Duodenal mucosa (tissue), 2 donors: ENCODE data around the gene KBTBD8.

Experiments
- H3K27ac ChIP-seq: one replicate; pipeline ENCODE4 v1.7.0; 2013; ENCODE audit warnings: low read depth, low read length
- H3K27me3 ChIP-seq, 2 donors: one replicate each; pipeline ENCODE4 v1.7.0; 2013; ENCODE audit warnings: low read length in 2 of 2, control low read depth in 1 of 2; ENCODE audit not compliant: insufficient read depth in 2 of 2, control insufficient read depth in 1 of 2
- H3K36me3 ChIP-seq, 2 donors: one replicate each; pipeline ENCODE4 v1.7.0; 2013; ENCODE audit warnings: low read length in 2 of 2, control low read depth in 1 of 2; ENCODE audit not compliant: insufficient read depth in 2 of 2, control insufficient read depth in 1 of 2
- H3K4me1 ChIP-seq, 2 donors: one replicate each; pipeline ENCODE4 v1.7.0; 2013; ENCODE audit warnings: low read length in 2 of 2, control low read depth in 1 of 2; ENCODE audit not compliant: insufficient read depth in 2 of 2, control insufficient read depth in 1 of 2
- H3K4me3 ChIP-seq, 2 donors: one replicate each; pipeline ENCODE4 v1.7.0; 2013; ENCODE audit warnings: low read length in 2 of 2, low read depth in 1 of 2
- H3K9ac ChIP-seq, 2 donors: one replicate each; pipeline ENCODE4 v1.7.0; 2013; ENCODE audit warnings: low read length in 2 of 2, low read depth in 1 of 2
- H3K9me3 ChIP-seq, 2 donors: one replicate each; pipeline ENCODE4 v1.7.0; 2013; ENCODE audit warnings: low read length in 2 of 2, control low read depth in 1 of 2; ENCODE audit not compliant: control insufficient read depth in 1 of 2

KBTBD8 gene

DNA sequence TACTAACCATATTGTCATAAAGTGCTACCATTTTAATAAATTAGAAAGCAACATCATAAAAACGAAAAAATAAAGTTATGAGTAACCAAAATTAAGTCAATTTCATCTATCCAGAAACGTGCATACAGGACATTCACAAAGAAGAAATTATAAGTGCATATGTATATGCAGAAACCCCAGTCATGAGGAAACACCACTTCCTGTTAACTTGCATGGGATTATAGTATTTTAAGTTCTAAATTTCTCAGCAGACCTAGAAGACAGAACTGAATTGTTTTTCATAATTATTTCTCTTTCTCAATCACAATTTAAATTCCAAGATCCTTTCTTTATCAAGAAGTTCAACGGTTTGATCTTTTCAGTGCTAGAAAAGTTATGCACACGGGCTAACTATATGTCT lies 1.4 kb upstream of the KBTBD8 start:
- no peak overlapping the region for H3K27ac ChIP-seq
- no peak overlapping the region for H3K4me3 ChIP-seq
- no peaks in the 10 kb centered on the region for H3K9me3 ChIP-seq
- no peaks in the 10 kb centered on the region for H3K36me3 ChIP-seq
- H3K27me3 ChIP-seq: peaks cover 0 to 8% of the 10 kb centered on the region in 2 donors
- no peak overlapping the region for H3K9ac ChIP-seq
- peaks cover 5 to 16% of the 10 kb centered on the region in 2 donors for H3K4me1 ChIP-seq

DNA sequence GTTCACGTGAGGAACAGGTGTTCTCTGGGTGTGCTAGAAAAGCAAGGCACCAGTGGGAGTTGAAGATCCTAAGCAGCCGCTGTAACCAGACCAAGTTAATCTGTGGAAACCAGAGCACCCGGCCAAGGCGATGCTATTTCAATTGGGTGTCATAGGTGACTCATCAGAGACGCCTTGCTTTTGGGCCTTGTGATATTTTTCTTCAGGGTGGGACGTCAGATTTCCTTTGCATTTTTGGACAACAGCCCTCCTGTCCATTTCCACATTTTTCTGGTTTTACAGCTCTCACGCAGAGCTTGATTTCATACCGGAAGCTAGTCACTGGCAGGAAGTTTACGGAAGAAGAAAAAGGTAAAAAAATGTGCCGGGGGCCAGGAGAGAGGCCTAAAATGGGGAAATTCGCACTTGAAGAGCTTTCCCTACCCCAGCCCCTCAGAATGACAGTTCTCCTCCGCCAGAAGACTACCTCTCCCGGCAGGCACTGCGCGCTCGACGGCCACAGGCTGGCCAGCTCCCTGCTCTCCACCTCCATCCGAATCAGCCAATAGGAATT lies 471 bp upstream of the KBTBD8 start:
- Histone ChIP-seq H3K4me3 (peak overlapping the region; percentile 71 to 84), H3K27me3 (peaks cover 0 to 8% of the 10 kb centered on the region in 2 donors), H3K27ac (no peak overlapping the region), H3K9ac (no peak overlapping the region), H3K4me1 (peaks cover 5 to 16% of the 10 kb centered on the region in 2 donors), H3K9me3 (no peaks in the 10 kb centered on the region), H3K36me3 (no peaks in the 10 kb centered on the region)

DNA sequence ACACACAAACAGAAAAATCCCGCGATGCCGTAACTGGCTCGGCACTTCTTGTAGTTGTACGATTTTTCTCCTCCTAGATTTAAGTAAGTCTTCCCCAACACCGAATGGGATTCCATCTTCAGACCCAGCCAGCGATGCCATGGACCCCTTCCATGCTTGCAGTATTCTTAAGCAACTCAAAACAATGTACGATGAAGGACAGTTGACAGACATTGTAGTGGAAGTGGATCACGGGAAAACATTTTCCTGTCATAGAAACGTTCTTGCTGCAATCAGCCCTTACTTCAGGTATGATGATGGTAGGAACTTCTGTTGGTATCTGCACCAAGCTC lies 763 bp downstream of the KBTBD8 start:
- Histone ChIP-seq H3K9ac (peak overlapping the region; percentile 55 to 67), H3K27ac (no peak overlapping the region), H3K4me1 (peaks cover 5 to 16% of the 10 kb centered on the region in 2 donors), H3K9me3 (no peaks in the 10 kb centered on the region), H3K36me3 (peaks cover 0 to 3% of the 10 kb centered on the region in 2 donors), H3K4me3 (peak overlapping the region; percentile 78 to 84), H3K27me3 (peaks cover 0 to 8% of the 10 kb centered on the region in 2 donors)

DNA sequence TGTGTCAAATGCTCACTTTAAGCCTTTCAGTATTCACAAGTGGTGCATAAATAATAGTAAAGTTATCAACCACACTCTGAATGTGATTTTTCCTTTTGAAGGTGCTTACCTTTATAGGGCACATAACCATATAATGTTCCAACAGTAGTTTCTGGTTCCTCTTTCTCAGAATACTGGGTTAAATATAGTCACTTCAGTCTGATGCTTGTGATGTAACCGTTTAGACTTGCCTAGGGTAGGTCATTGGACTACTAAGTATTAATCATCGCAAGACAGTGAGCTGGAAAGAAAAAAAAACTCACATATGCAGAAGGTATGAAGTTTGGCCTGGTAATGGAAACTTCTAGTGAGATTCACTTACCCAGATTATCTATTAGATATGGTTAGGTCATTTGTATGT lies 1.9 kb downstream of the KBTBD8 start:
- Histone ChIP-seq H3K27ac (no peak overlapping the region), H3K36me3 (peaks cover 0 to 6% of the 10 kb centered on the region in 2 donors), H3K9me3 (no peaks in the 10 kb centered on the region), H3K9ac (no peak overlapping the region), H3K4me1 (peaks cover 5 to 16% of the 10 kb centered on the region in 2 donors), H3K27me3 (no peaks in the 10 kb centered on the region), H3K4me3 (no peak overlapping the region)

GRCh38 chr3:67001086-67001861 lies 3.2 kb downstream of the KBTBD8 start:
- Histone ChIP-seq H3K27ac (no peak overlapping the region), H3K4me1 (peaks cover 5 to 16% of the 10 kb centered on the region in 2 donors), H3K36me3 (peaks cover 0 to 6% of the 10 kb centered on the region in 2 donors), H3K9ac (no peak overlapping the region), H3K4me3 (no peak overlapping the region), H3K9me3 (no peaks in the 10 kb centered on the region), H3K27me3 (no peaks in the 10 kb centered on the region)

DNA sequence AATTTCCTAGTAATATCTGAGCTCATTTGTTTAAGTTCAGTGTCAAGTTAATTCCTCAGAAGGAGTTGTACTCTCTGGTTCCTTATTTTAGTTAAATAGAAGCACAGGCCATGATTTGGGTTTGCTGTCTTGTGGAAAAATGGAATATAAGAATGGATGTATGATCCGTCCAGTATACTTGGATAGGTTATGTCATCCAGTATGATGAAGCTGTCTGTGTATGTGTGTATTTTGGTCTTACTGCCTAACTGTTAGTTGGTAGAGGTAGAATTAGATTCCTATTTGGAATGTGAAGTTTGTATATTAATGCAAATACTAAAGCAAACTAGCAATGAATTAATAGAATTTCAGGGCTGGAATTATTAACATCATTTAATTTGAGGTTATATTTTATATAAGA lies 7.9 kb downstream of the KBTBD8 start:
- Histone ChIP-seq H3K27me3 (no peaks in the 10 kb centered on the region), H3K27ac (no peak overlapping the region), H3K9me3 (no peaks in the 10 kb centered on the region), H3K4me1 (no peaks in the 10 kb centered on the region), H3K9ac (no peak overlapping the region), H3K4me3 (no peak overlapping the region), H3K36me3 (peaks cover 0 to 16% of the 10 kb centered on the region in 2 donors)

GRCh38 chr3:67006460-67006859 lies 8.4 kb downstream of the KBTBD8 start:
- no peaks in the 10 kb centered on the region for H3K9me3 ChIP-seq
- no peak overlapping the region for H3K9ac ChIP-seq
- no peaks in the 10 kb centered on the region for H3K27me3 ChIP-seq
- H3K4me1 ChIP-seq: no peaks in the 10 kb centered on the region
- H3K4me3 ChIP-seq: no peak overlapping the region
- peaks cover 0 to 16% of the 10 kb centered on the region in 2 donors for H3K36me3 ChIP-seq
- no peak overlapping the region for H3K27ac ChIP-seq

DNA sequence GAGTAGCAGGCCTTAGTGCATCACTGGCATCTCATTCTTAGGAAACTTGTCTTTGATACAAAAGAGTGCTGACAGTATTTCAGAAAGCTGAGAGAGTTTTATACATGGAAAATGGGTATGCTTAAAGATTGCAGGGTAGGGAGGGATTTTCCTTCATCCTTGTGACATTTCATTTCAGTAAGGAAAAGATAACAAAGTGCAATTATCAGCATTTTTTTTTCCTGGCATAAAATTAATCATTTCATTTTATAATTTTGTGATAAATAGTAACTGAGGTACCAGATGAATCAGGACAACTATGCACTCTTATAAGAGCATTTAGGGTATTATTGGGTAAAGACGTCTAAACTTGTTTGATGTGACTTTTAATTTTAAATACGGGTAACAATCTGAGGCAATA lies 10.3 kb downstream of the KBTBD8 start:
- H3K4me3 ChIP-seq: no peak overlapping the region
- H3K9ac ChIP-seq: no peak overlapping the region
- no peak overlapping the region for H3K27ac ChIP-seq
- H3K27me3 ChIP-seq: no peaks in the 10 kb centered on the region
- H3K36me3 ChIP-seq: peaks cover 0 to 16% of the 10 kb centered on the region in 2 donors
- no peaks in the 10 kb centered on the region for H3K9me3 ChIP-seq
- H3K4me1 ChIP-seq: no peaks in the 10 kb centered on the region

DNA sequence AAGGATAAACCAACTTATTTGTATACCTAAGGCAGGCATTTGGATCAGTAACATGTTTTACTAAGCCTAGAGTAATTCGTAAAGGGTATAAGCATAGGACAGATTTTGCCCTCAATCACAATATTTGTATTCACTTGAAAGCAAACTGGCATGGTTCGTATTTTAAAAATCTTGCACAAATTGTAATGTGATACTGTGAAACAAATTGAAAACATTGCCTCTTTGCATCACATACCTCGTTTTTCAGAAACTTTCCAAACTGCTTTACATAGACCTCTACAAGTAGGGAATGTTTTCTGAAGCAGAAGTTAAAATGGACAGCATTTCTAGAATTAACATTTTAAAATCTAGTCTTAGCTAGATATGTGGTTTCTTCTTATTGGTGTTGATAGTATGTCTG lies 11.6 kb downstream of the KBTBD8 start:
- H3K27ac ChIP-seq: no peak overlapping the region
- H3K27me3 ChIP-seq: no peaks in the 10 kb centered on the region
- H3K9me3 ChIP-seq: no peaks in the 10 kb centered on the region
- H3K36me3 ChIP-seq: peaks cover 0 to 10% of the 10 kb centered on the region in 2 donors
- no peak overlapping the region for H3K4me3 ChIP-seq
- no peak overlapping the region for H3K9ac ChIP-seq
- H3K4me1 ChIP-seq: no peaks in the 10 kb centered on the region

DNA sequence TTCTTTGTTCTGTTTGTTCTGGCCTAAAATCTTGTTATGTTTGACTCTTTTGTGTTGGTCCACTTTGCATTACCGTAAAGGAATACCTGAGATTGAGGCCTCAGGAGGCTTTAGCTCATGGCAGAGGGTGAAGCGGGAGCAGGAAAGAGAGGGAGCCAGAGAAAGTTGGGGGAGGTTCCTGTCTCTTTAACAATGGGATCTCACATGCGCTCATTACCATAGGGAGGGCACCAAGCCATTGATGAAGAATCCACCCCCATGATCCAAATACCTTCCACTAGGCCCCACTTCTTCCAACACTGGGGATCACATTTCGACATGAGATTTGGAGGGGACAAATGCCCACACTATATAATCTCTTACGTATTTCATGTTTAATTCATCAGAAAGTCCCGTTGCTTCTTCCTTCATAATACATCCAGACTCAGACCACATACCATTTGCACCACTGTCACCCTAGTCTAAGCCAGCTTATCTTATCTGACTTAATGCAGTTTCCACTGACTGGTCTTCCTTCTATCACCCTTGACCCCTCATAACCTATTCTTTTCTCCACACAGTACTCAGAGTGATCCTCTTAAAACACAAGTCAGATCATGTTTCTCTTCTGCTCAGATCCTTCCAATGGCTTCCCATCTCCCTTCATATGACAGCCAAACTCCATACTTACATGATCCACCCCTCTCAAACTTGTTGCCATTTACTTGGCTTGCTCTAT lies 13.5 kb downstream of the KBTBD8 start:
- peaks cover 0 to 10% of the 10 kb centered on the region in 2 donors for H3K36me3 ChIP-seq
- no peaks in the 10 kb centered on the region for H3K27me3 ChIP-seq
- H3K9ac ChIP-seq: no peak overlapping the region
- H3K4me1 ChIP-seq: peaks cover 10 to 11% of the 10 kb centered on the region in 2 donors
- no peak overlapping the region for H3K27ac ChIP-seq
- H3K4me3 ChIP-seq: no peak overlapping the region
- H3K9me3 ChIP-seq: no peaks in the 10 kb centered on the region
